GM18508 (cell line): Measurements from ENCODE around the gene CDX2.

ENCODE experiments used
- ATAC-seq: cut with Tn5 transposase; IDR thresholded peaks from one replicate; pipeline ENCODE4 v1.9.1; 2021; ENCODE audit warnings: moderate number of reproducible peaks; ENCODE audit not compliant: insufficient read depth, unreplicated experiment

The CDX2 gene

GRCh38 chr13:27919934-27920676 lies 49.0 kb downstream of the CDX2 start, which contains the start of gene PDX1:
Gene PDX1 (plus strand): TSS chr13:27920000. CDS start chr13:27920139, 139 bp downstream.
- no peak for ATAC-seq

GRCh38 chr13:27919659-27919933 lies 49.5 kb downstream of the CDX2 start:
- ATAC-seq = no peak

- ATAC-seq = no peak
Measured at GRCh38 chr13:27918918-27919658, 50.0 kb downstream of the CDX2 start.

- no peak for ATAC-seq
Measured at GRCh38 chr13:27918041-27918917, 50.8 kb downstream of the CDX2 start.

- ATAC-seq = no peak
Measured at GRCh38 chr13:27917121-27917947, 51.8 kb downstream of the CDX2 start.

GRCh38 chr13:27915301-27916207 lies 53.6 kb downstream of the CDX2 start:
- no peak for ATAC-seq

- no peak for ATAC-seq
Measured at GRCh38 chr13:27913160-27913559, 56.0 kb downstream of the CDX2 start.

- ATAC-seq = no peak
Measured at GRCh38 chr13:27911521-27911920, 57.6 kb downstream of the CDX2 start.
